Fibroblast of gingiva (primary cell): ENCODE data around the gene KIF25.

Experiments
- DNase-seq: peaks from one replicate; pipeline ENCODE4 v3.0.0-alpha.2; 2011; ENCODE audit warnings: low read depth

Gene KIF25

GRCh38 chr6:168037242-168037641 lies 39.8 kb downstream of the KIF25 start:
- DNase-seq = no peak

GRCh38 chr6:168037856-168038255 lies 40.4 kb downstream of the KIF25 start:
- DNase-seq = no peak

- DNase-seq = no peak
Observed at GRCh38 chr6:168038576-168039140, 41.2 kb downstream of the KIF25 start.

- DNase-seq = no peak
Observed at GRCh38 chr6:168039301-168039700, 41.8 kb downstream of the KIF25 start.

GRCh38 chr6:168039849-168040248 lies 42.4 kb downstream of the KIF25 start:
- no peak for DNase-seq

- DNase-seq = no peak
Observed at GRCh38 chr6:168040856-168041496, 43.5 kb downstream of the KIF25 start.

- DNase-seq = no peak
Observed at GRCh38 chr6:168041928-168042327, 44.5 kb downstream of the KIF25 start.

- DNase-seq = no peak
Observed at GRCh38 chr6:168042426-168043192, 45.1 kb downstream of the KIF25 start.

- DNase-seq = no peak
Observed at GRCh38 chr6:168043193-168043847, 45.8 kb downstream of the KIF25 start.

- no peak for DNase-seq
Observed at GRCh38 chr6:168043848-168044415, 46.5 kb downstream of the KIF25 start.

GRCh38 chr6:168044521-168045130 lies 47.2 kb downstream of the KIF25 start:
- DNase-seq = no peak

- DNase-seq = no peak
Observed at GRCh38 chr6:168045141-168045691, 47.7 kb downstream of the KIF25 start.

GRCh38 chr6:168045706-168046620 lies 48.5 kb downstream of the KIF25 start:
- DNase-seq = no peak

- DNase-seq = no peak
Observed at GRCh38 chr6:168046696-168047095, 49.2 kb downstream of the KIF25 start.

GRCh38 chr6:168047841-168048723 lies 50.6 kb downstream of the KIF25 start:
- no peak for DNase-seq

- no peak for DNase-seq
Observed at GRCh38 chr6:168048724-168049025, 51.2 kb downstream of the KIF25 start.

- no peak for DNase-seq
Observed at GRCh38 chr6:168049277-168049676, 51.8 kb downstream of the KIF25 start.

GRCh38 chr6:168049706-168050224 lies 52.3 kb downstream of the KIF25 start:
- no peak for DNase-seq

- no peak for DNase-seq
Observed at GRCh38 chr6:168050225-168050880, 52.9 kb downstream of the KIF25 start.
